HepG2 (cell line): ENCODE results near the gene ZBTB7A. TPM values are rescaled to one million over a fixed set of nuclear protein-coding genes. Genes with fewer than 3 reads are reported as not detected.

Experiments
- AKNA ChIP-seq: sonication (generic); formaldehyde crosslinking; IDR thresholded peaks from 2 replicates; pipeline ENCODE4 v1.4.0; 2020; ENCODE audit warnings: missing genetic modification reagents, borderline replicate concordance
- FIP1L1 ChIP-seq: fragments of 200-400 bp; formaldehyde crosslinking; IDR thresholded peaks from 2 replicates; pipeline ENCODE4 v1.6.1; 2018; ENCODE audit warnings: low read depth, mild to moderate bottlenecking, low read length, moderate library complexity, borderline replicate concordance; ENCODE audit not compliant: insufficient read depth
- HMGXB4 ChIP-seq, 2 experiments: sonication (generic) in 1 of 2; formaldehyde crosslinking in 1 of 2; IDR thresholded peaks; 2 replicates each; pipeline versions ENCODE4 v1.4.0 to v1.6.1; 2018 to 2020; ENCODE audit warnings: missing genetic modification reagents in 2 of 2, borderline replicate concordance in 1 of 2, low read depth in 1 of 2, mild to moderate bottlenecking in 1 of 2, missing biosample characterization in 1 of 2
- KLF9 ChIP-seq: IDR thresholded peaks from 2 replicates; pipeline ENCODE4 v1.6.1; 2016; ENCODE audit warnings: low read depth
- MBD4 ChIP-seq: IDR thresholded peaks from 2 replicates; pipeline ENCODE4 v1.6.1; 2012; ENCODE audit warnings: low read length, inconsistent platforms, borderline replicate concordance
- NFIB ChIP-seq: sonication (generic); formaldehyde crosslinking; IDR thresholded peaks from 2 replicates; pipeline ENCODE4 v1.9.0; 2021; ENCODE audit warnings: missing genetic modification reagents, mild to moderate bottlenecking, borderline replicate concordance
- NR2F2 ChIP-seq: IDR thresholded peaks from 2 replicates; pipeline ENCODE4 v1.6.1; 2012; ENCODE audit warnings: low read depth, inconsistent platforms, borderline replicate concordance
- RBAK ChIP-seq: sonication (generic); formaldehyde crosslinking; IDR thresholded peaks from 2 replicates; pipeline ENCODE4 v1.5.1; 2020; ENCODE audit warnings: mild to moderate bottlenecking, missing genetic modification reagents
- RFX5 ChIP-seq: IDR thresholded peaks from 2 replicates; pipeline ENCODE4 v1.6.1; 2011; ENCODE audit warnings: low read depth, low read length, improper control_type of control experiment
- SIN3B ChIP-seq: fragments of 150-350 bp; IDR thresholded peaks from 2 replicates; pipeline ENCODE4 v1.6.1; 2014; ENCODE audit warnings: low read length
- SNAPC2 ChIP-seq: sonication (generic); formaldehyde crosslinking; IDR thresholded peaks from 2 replicates; pipeline ENCODE4 v1.8.1; 2022; ENCODE audit warnings: mild to moderate bottlenecking, missing genetic modification reagents
- TARDBP ChIP-seq: sonication (generic); formaldehyde crosslinking; IDR thresholded peaks from 2 replicates; pipeline ENCODE4 v1.8.0; 2022; ENCODE audit warnings: mild to moderate bottlenecking, missing genetic modification reagents
- THYN1 ChIP-seq: sonication (generic); formaldehyde crosslinking; IDR thresholded peaks from 2 replicates; pipeline ENCODE4 v1.8.1; 2023; ENCODE audit warnings: low read depth, mild to moderate bottlenecking, moderate library complexity, missing genetic modification reagents, borderline replicate concordance
- ZKSCAN8 ChIP-seq: IDR thresholded peaks from 2 replicates; pipeline ENCODE4 v1.6.1; 2016; ENCODE audit warnings: borderline replicate concordance, missing genetic modification reagents, missing compliant biosample characterization
- ZNF24 ChIP-seq: fragments of 450-650 bp; IDR thresholded peaks from 2 replicates; pipeline ENCODE4 v1.6.1; 2017; ENCODE audit warnings: antibody characterized with exemption, mild to moderate bottlenecking
- ZXDC ChIP-seq: sonication (generic); formaldehyde crosslinking; IDR thresholded peaks from 2 replicates; pipeline ENCODE4 v1.5.0; 2020; ENCODE audit warnings: mild to moderate bottlenecking, missing genetic modification reagents
- ZZZ3 ChIP-seq: sonication (generic); formaldehyde crosslinking; IDR thresholded peaks from 2 replicates; pipeline ENCODE4 v1.4.0; 2020; ENCODE audit warnings: missing genetic modification reagents, mild to moderate bottlenecking, borderline replicate concordance
- polyA plus RNA-seq, 8 experiments: library from polyadenylated mRNA; depleted of rRNA in 3 of 8; stranded (reverse) in 7 of 8; unstranded in 1 of 8; fragments of >200 nt; fragmentation: Illumina TruSeq in 4 of 8; extraction: Trizol in 4 of 8; gene quantifications; 2 replicates each; pipeline versions ENCODE4 v1.2.1 to v1.2.3, GENCODE V29; 2011 to 2016; ENCODE audit warnings: low read depth in 4 of 8, missing spikeins in 1 of 8, mixed read lengths in 1 of 8; ENCODE audit not compliant: insufficient read depth in 1 of 8
- total RNA-seq, 5 experiments: library from RNA; depleted of rRNA; stranded (reverse); fragments of >200 nt; fragmentation: Illumina TruSeq; extraction: Trizol; gene quantifications; 2 replicates each; pipeline ENCODE4 v1.2.3, GENCODE V29; 2016; ENCODE audit warnings: low read depth in 1 of 5
- TF ChIP-seq, protein P1 (sequence below): sonication (generic); formaldehyde crosslinking; IDR thresholded peaks from 2 replicates; pipeline ENCODE4 v1.4.0; 2020; ENCODE audit warnings: missing genetic modification reagents

Gene ZBTB7A
- total and polyA plus RNA-seq, 2 of the 13 experiments (the other 11 are each of a cell fraction or from before 2014, with no cell fraction given) = 3.6 to 4.0 TPM

GRCh38 chr19:4060621-4061177 lies 6.0 kb downstream of the ZBTB7A start (continued):
- TF ChIP-seq AKNA (CRISPR knock-in tag) (no peak), ZNF24 (no peak), NR2F2 (peak; percentile 7; the same call in 1 of the 2 replicates), ZXDC (CRISPR knock-in tag) (no peak), KLF9 (CRISPR knock-in tag) (no peak), RFX5 (no peak), ZKSCAN8 (CRISPR knock-in tag) (no peak), RBAK (CRISPR knock-in tag) (no peak), HMGXB4 (CRISPR knock-in tag; IDR thresholded peaks at IDR 0.05; ENCODE audit: borderline replicate concordance in 1 of 2, low read depth in 1 of 2) (peak in 1 of 2 experiments; percentile 14; a peak in 1 of 4 replicates), MBD4 (no peak), TARDBP (CRISPR knock-in tag) (no peak), FIP1L1 (no peak), NFIB (no peak), ZZZ3 (CRISPR knock-in tag) (no peak), SNAPC2 (CRISPR knock-in tag) (no peak), THYN1 (CRISPR knock-in tag) (no peak), SIN3B (no peak)
- TF ChIP-seq, protein P1, sequence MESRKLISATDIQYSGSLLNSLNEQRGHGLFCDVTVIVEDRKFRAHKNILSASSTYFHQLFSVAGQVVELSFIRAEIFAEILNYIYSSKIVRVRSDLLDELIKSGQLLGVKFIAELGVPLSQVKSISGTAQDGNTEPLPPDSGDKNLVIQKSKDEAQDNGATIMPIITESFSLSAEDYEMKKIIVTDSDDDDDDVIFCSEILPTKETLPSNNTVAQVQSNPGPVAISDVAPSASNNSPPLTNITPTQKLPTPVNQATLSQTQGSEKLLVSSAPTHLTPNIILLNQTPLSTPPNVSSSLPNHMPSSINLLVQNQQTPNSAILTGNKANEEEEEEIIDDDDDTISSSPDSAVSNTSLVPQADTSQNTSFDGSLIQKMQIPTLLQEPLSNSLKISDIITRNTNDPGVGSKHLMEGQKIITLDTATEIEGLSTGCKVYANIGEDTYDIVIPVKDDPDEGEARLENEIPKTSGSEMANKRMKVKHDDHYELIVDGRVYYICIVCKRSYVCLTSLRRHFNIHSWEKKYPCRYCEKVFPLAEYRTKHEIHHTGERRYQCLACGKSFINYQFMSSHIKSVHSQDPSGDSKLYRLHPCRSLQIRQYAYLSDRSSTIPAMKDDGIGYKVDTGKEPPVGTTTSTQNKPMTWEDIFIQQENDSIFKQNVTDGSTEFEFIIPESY (CRISPR knock-in tag) = peak; percentile 75; the same call in 1 of the 2 replicates
